Fibroblast of skin of left quadriceps (primary cell): ENCODE results near the gene UBE2E3.
A peak's percentile ranks its signal among the peaks of the same experiment; 100 is the strongest.
"Not testable (repeated sequence)": the region's sequence is repeated elsewhere in the genome, so short reads cannot be mapped to it uniquely, and the experiment has no call there.

Experiments
- DNase-seq, 2 experiments: peaks; one replicate each; pipeline ENCODE4 v3.0.0-alpha.2; 2013; ENCODE audit warnings: low read depth in 2 of 2

Gene UBE2E3

DNA sequence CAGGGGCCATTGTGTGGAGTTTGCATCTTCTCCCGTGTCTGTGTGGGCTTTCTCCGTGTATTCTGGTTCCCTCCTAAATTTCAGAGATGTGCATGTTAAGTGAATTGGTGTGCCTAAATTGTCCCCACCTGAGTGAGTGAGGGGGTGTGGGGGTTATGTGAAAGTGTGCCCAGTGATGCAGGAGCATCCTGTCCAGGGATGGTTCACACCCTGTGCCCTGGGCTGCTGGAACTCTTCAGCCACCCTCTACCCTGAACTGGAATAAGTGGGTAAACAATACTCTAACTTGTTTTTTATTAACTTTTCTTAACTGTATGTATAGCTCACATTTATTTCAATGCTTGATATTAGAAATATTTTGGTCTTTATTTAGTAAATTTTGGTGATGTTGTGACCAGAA is 56.0 kb downstream of the UBE2E3 start:
- no peak for DNase-seq

GRCh38 chr2:181036848-181037603 is 56.6 kb downstream of the UBE2E3 start:
- peak; percentile 64 to 72 for DNase-seq

- DNase-seq = no peak
These were observed 57.5 kb downstream of the UBE2E3 start for GRCh38 chr2:181037922-181038321.

DNA sequence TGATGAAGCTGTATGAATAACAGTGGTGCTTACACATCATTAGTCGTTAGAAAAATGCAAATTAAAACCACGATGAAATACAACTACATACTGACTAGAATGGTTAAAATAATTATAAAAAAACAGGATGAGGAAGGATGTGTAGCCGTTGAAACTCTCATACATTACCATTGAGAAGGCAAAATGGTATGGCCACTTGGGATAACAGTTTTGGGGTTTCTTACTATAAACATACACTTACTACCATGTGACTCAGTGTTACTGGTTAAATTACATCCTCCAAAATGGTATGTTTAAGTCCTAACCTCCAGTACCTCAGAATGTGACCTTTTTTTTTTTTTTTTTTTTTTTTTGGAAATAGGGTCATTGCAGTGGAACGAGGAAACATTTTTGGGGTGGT is 58.4 kb downstream of the UBE2E3 start:
- no peak for DNase-seq

DNA sequence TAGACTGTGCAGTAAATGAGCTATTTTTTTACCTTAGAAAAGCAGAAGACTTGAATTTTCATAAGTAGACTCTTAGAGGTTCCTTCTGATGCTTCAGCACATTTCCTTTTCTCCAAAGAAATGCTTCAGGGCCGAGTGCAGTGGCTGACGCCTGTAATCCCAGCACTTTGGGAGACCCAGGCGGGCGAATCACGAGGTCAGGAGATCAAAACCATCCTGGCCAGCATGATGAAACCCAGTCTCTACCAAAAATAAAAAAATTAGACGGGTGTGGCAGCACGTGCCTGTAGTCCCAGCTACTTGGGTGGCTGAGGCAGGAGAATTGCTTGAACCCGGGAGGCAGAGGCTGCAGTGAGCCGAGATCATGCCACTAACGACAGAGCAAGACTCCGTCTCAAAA is 60.4 kb downstream of the UBE2E3 start:
- DNase-seq = not testable (repeated sequence)

DNA sequence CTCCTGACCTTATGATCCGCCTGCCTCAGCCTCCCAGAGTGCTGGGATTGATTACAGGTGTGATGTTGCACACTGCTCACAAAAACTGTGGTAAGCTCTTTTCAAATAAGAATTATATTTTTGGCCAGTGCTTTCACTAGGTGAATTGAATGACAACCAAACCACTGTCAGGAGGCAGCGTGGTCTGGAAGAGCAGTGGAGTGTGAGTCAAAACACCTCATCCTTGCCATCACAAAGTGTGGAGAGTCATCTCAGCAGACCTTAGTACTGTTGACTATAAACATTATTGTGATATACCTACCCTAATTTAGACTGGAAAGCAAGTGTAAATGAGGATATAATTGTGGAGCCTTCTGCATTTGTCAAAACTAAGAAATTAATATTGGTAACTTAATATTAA is 61.3 kb downstream of the UBE2E3 start:
- DNase-seq = no peak

DNA sequence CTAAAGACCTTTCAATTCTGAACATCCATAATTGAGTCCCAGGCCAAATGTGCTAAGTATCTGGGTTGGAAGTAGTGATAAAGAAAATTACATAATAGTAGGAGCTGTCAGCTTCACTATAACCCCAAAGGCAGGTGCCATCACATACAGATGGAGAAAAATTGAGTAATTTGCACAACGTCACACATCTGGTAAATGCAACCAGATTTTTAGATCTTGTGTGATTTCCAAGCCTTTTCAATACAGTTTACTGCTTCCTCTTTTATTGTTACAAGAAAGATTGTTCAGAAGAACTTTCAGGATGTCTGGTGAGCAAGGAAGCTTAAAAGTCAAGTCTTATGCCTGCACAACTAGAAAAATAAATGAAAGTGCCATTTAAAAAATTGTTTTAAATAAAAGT is 62.3 kb downstream of the UBE2E3 start:
- DNase-seq = no peak

- no peak for DNase-seq
These were observed 66.4 kb downstream of the UBE2E3 start for GRCh38 chr2:181046833-181047232.

DNA sequence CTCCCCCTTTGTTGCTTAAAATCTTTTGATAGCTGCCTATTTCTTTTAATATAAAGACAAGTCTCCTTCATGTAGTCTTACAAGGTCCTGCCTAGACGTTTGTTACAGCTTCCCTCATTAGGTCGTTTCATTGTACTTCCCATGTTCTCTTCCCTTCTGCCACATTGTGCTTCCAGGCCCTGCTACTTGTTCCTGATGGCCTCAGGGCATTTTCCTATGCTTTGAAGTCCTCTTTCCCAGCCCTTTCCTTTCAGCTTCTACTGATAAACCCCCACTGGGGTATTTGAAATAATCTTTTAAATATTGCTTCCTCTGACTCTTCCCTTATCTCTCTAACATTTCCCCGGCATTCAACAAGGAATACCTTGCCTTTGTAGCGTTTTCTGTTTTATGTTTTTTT is 67.4 kb downstream of the UBE2E3 start:
- DNase-seq = no peak

DNA sequence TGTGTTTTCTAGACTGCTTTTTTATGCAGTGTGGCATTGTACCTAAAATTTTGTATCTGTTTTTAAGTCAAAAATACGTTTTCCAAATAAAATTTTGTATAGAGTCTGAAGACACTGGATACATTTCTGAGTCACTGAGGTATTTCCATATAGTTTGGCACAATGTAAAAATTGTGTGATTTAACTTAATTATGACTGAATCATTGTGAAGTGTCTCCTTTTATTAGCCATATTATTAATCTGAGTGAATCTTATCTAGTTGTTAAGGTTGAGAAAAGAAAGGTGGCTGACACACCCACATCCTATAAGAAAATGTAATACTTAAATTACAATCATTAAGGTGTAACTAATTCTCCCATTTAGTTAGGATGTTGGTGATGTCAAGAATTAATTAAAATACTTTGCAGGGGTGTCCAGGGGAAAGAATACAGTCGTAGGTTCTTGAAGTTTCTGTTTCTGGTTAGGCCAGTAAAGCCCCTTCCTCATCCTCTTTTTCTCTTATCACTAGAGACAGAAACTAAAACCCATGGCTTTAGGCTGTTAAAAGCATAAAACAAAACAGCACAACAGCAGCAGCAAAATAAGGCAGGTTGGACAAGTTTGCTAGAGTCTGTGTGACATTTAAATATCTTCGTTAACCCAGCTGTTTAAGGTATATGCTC is 71.6 kb downstream of the UBE2E3 start:
- DNase-seq = no peak

DNA sequence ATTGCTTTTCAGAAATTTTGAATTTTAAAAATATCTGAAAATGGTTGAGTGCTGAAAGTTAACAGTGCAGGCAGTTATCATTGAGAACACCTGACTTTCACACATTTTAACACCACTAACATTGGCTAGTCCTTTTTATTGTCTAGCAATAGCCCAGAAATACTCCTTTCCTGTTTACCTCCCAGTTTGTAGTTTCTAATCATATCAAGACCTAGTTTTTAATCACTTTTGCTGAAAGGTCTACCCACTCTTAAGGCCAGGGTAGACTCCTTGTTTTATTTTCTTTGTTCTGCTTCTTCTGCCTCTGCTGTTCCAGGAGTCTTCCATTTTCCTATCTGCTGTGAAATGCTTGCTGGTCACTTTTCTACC is 72.1 kb downstream of the UBE2E3 start:
- DNase-seq = no peak

DNA sequence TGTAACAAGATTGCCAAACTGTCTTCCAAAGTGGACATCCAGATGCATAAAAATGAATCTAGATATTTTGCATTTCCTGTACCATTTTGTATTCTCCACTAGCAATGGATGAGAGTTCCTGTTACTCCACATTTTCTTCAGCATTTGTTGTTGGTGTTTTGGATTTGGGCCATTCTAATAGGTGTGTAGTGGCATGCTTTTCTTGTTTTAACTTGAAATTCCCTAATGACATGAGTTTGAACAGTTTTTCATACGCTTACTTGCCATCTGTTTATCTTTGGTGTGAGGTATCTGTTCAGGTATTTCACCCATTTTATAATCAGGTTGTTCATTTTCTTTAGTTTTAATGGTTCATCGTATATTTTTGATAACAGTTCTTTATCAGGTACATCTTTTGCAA is 73.9 kb downstream of the UBE2E3 start:
- DNase-seq = no peak

DNA sequence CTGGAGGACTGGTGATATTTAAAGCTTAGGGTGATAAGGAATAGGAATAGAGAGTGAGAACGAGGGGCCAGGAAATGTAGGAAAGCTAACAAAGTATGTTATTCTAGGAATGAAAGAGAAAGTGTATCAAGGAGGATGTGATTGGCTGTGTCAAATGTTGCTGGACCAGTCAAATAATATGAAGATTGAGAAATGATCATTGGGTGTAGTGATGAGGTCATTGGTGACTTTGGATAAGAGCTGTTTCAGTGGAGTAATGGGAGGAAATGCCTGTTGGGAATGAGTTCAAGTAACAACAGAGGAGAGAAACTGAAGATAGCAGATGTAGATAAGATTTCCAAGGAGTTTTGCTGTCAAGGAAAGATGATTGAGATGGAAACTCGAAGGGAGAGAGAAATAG is 74.4 kb downstream of the UBE2E3 start:
- DNase-seq = no peak

DNA sequence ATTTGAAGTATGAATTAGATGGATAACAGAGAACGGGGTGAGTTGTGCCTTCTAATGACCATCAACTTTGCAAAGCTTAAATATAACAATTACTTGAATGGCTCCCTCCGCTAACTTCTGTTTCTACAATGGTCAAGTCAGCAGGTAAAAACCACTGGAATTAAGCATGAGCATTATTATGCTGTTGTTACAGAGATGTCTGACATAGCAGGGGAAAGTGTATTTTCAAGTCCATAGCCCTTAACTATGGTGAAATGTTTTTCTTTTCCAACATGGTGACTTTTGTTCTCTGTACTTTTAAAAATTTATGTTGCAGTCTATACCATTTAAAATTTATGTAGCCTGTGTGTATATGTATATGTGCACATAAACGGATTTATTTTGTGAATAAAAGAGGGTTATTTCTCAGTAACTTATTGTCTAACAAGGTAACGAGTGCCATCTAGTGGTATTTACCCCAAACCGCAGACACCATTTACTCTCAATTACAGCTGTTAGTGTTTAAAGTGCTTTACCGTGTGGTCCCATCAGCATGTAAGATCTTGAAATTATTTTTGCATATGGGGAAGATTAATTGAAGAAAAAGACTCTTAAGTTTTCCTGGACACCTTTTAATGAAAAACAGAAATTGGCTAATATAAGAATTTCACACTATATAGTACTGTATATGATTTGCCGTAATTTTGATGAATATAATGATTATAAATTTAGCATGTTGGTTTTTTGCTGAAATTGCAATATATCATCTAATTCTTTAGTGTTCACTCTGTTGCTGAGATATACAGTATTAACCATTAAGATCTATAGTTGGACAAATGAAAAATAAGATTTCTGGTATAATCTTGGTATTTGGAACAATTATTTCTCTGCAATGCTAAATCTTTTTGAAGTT is 78.2 kb downstream of the UBE2E3 start:
- DNase-seq = no peak

- no peak for DNase-seq
These were observed 83.3 kb downstream of the UBE2E3 start for GRCh38 chr2:181063696-181064095.

- DNase-seq = no peak
These were observed 85.1 kb downstream of the UBE2E3 start for GRCh38 chr2:181065458-181065857.

DNA sequence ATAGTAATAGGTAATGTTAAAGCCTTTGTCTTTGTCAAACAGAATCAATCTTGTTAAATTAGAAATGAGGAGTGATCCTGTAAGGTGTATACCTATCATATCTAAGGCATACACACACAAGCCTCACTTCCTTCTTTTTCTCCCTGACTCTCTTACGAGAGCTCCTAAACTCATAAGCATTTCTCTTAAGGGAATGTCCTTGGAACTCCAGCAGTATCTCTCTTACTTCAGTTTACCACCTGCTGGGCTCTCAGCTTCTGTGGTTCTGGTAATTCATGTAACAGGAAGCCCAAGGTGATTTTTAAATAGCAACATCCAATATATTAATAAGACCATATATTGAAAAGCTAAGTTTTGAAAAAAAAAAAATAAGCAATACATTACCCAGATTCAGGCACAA is 85.9 kb downstream of the UBE2E3 start:
- DNase-seq = no peak

DNA sequence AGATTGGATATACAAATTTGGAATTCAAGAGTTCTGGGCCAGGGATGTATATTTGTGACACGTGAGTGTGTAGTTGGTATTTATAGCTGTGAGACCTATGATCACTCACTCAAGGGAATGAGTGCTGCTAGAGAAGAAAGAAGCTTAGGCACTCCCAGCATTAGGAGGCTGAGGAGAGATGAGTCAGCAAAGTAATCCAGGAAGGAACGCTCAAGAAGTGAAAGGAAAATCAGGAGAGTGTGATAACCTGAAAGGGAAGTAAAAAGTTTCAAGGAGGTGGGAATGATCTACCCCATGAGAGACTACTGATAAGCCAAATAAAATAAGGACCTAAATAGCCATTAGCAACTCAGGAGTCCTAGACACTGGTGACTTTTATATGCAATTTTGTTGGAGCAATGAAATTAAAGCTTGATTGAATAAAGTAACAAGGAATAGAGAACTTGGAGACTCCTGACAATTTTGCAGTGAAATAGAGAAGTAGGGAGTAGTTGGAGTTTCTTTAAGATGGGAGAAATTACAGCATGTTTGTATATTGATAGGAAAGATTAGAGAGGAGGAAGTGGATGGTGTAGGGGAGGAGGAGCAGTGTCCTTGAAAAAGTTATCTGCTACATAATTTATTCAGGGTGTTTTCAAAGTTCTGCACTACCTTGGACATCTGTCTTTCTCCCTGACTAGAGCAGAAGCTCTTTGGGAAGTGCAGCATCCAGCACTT is 89.9 kb downstream of the UBE2E3 start:
- peak in 1 of 2 experiments; percentile 26 for DNase-seq

DNA sequence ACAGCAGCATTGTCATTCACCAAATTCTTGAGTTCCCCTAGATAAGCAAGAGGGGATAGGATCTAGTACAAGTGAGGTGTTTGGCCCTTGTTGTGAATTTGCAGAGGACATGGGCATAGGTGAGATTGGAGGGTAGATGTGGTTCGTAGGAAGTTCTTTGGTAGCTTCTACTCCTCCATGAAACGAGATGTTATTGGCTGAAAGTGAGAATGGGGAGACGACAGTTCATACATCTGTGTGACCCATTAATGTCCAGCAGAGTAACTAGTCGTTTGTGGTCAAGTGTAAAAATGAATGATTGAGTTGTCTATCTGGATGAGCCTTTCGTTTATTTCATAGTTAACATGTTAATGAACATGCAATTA is 90.4 kb downstream of the UBE2E3 start:
- DNase-seq = no peak

GRCh38 chr2:181072486-181073235 is 92.3 kb downstream of the UBE2E3 start:
- DNase-seq = no peak

DNA sequence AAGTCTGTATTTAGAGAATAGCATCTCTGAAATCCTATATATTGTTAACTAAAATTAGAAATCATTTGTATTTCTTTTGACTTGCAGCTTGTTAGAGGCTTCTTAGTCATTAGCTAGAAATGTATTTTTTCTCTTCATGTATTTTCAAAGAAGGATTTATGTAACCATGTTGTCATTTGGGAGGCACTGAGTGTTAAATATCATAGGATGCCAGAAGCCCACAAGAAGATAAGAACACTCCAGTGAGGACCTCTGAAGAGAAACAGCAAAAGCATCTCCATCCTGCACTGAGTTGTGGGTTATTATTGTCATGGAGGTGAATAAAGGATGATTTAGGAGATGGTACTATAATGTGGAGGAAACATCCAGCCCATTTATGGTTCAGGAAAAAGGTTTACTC is 93.5 kb downstream of the UBE2E3 start:
- peak in 1 of 2 experiments; percentile 15 for DNase-seq
